GM12878 (cell line): ENCODE results near the gene PTAFR. TPM values are rescaled to one million over a fixed set of nuclear protein-coding genes. Genes with fewer than 3 reads are reported as not detected.

Source experiments
- CHD4 ChIP-seq: fragments of 200-600 bp; sonication (generic); IDR thresholded peaks from 2 replicates; pipeline ENCODE4 v1.6.1; 2016; ENCODE audit warnings: mild to moderate bottlenecking
- CTCF ChIP-seq, 3 experiments: IDR thresholded peaks in 2 of 3; conservative IDR thresholded peaks in 1 of 3; 2 replicates each; pipeline ENCODE4 v1.5.1; 2011; ENCODE audit warnings: low read depth in 3 of 3, low read length in 3 of 3, mild to moderate bottlenecking in 3 of 3, control low read depth in 2 of 3, moderate library complexity in 2 of 3, inconsistent platforms in 1 of 3, mixed read lengths in 1 of 3; ENCODE audit not compliant: control insufficient read depth in 2 of 3, insufficient read depth in 1 of 3; ENCODE audit errors: extremely low read depth in 1 of 3
- E4F1 ChIP-seq: fragments of 450-650 bp; IDR thresholded peaks from 2 replicates; pipeline ENCODE4 v1.6.1; 2018; ENCODE audit warnings: borderline replicate concordance, mild to moderate bottlenecking; ENCODE audit not compliant: partially characterized antibody
- ELK1 ChIP-seq: IDR thresholded peaks from 2 replicates; pipeline ENCODE4 v1.6.1; 2012; ENCODE audit warnings: low read depth, low read length, improper control_type of control experiment
- MTA2 ChIP-seq: fragments of 450-650 bp; IDR thresholded peaks from 2 replicates; pipeline ENCODE4 v1.6.1; 2016; ENCODE audit warnings: low read depth, mild to moderate bottlenecking, moderate library complexity
- PAX5 ChIP-seq: IDR thresholded peaks from 2 replicates; pipeline ENCODE4 v1.6.1; 2011; ENCODE audit warnings: low read depth, low read length, borderline replicate concordance
- RCOR1 ChIP-seq: conservative IDR thresholded peaks from 2 replicates; pipeline ENCODE4 v1.6.1; 2012; ENCODE audit warnings: low read depth, low read length, improper control_type of control experiment
- SIN3A ChIP-seq: IDR thresholded peaks from 2 replicates; pipeline ENCODE4 v1.6.1; 2012; ENCODE audit warnings: low read depth, low read length, improper control_type of control experiment
- SIX5 ChIP-seq: IDR thresholded peaks from 2 replicates; pipeline ENCODE4 v1.6.1; 2011; ENCODE audit warnings: mild to moderate bottlenecking, low read depth, low read length, moderate library complexity; ENCODE audit not compliant: severe bottlenecking
- SMAD5 ChIP-seq: IDR thresholded peaks from 2 replicates; pipeline ENCODE4 v1.6.1; 2016; ENCODE audit warnings: antibody characterized with exemption, low read depth
- SMC3 ChIP-seq: IDR thresholded peaks from 2 replicates; pipeline ENCODE4 v1.6.1; 2011; ENCODE audit warnings: low read length, improper control_type of control experiment, borderline replicate concordance
- TCF3 ChIP-seq: IDR thresholded peaks from 2 replicates; pipeline ENCODE4 v1.6.1; 2012; ENCODE audit warnings: low read depth, mild to moderate bottlenecking, low read length, borderline replicate concordance; ENCODE audit not compliant: insufficient read depth
- ZBTB33 ChIP-seq: fragments of 450-650 bp; IDR thresholded peaks from 2 replicates; pipeline ENCODE4 v1.6.1; 2017; ENCODE audit warnings: mild to moderate bottlenecking
- polyA plus RNA-seq, 11 experiments: library from polyadenylated mRNA; depleted of rRNA in 4 of 11; unstranded in 6 of 11; stranded (reverse) in 5 of 11; fragments of >200 nt; fragmentation: Nextera tagmentation in 4 of 11; fragmentation: Illumina TruSeq in 1 of 11; extraction: Ambion mirVana in 4 of 11; extraction: Trizol in 1 of 11; gene quantifications; 1 replicate in 1 of 11; 2 replicates in 10 of 11; pipeline versions ENCODE4 v1.2.1 to v1.2.3, GENCODE V29; 2011 to 2016; ENCODE audit warnings: inconsistent platforms in 2 of 11, missing spikeins in 2 of 11, low read depth in 1 of 11
- total RNA-seq, 4 experiments: library from RNA; depleted of rRNA in 3 of 4; stranded (reverse); fragments of >200 nt in 3 of 4; fragmentation: Illumina TruSeq in 1 of 4; extraction: Trizol in 1 of 4; gene quantifications; 2 replicates each; pipeline versions ENCODE4 v1.2.1 to v1.2.3, GENCODE V29; 2013 to 2021
- TF ChIP-seq, protein P1 (sequence below): fragments of 450-650 bp; formaldehyde crosslinking; IDR thresholded peaks from 2 replicates; pipeline ENCODE4 v1.4.0; 2020; ENCODE audit warnings: mild to moderate bottlenecking, moderate library complexity
- TF ChIP-seq, protein P2 (sequence below): IDR thresholded peaks from 2 replicates; pipeline ENCODE4 v1.6.1; 2012; ENCODE audit warnings: low read depth, low read length, improper control_type of control experiment

The PTAFR gene
- total and polyA plus RNA-seq, 10 of the 15 experiments (the other 5 are each of a cell fraction or from before 2014, with no cell fraction given) = 17.5 to 251 (median 27.7) TPM

GRCh38 chr1:28127617-28128257 is 48.8 kb downstream of the PTAFR start (continued):
- TF ChIP-seq ELK1 (no peak), SIN3A (no peak), SMAD5 (no peak), RCOR1 (no peak), E4F1 (no peak), SMC3 (no peak), CTCF (IDR thresholded peaks at IDR 0.05 in 2 of 3, conservative IDR thresholded peaks at IDR 0.05 in 1 of 3; ENCODE audit: control insufficient read depth in 2 of 3, extremely low read depth in 1 of 3, insufficient read depth in 1 of 3, low read depth in 3 of 3, low read length in 3 of 3) (no peak), MTA2 (peak; percentile 84), SIX5 (no peak), ZBTB33 (no peak), CHD4 (no peak), PAX5 (0 out of 2 replicates have a peak, but pooled peaks have one; percentile 24), TCF3 (no peak)
- TF ChIP-seq, protein P1, sequence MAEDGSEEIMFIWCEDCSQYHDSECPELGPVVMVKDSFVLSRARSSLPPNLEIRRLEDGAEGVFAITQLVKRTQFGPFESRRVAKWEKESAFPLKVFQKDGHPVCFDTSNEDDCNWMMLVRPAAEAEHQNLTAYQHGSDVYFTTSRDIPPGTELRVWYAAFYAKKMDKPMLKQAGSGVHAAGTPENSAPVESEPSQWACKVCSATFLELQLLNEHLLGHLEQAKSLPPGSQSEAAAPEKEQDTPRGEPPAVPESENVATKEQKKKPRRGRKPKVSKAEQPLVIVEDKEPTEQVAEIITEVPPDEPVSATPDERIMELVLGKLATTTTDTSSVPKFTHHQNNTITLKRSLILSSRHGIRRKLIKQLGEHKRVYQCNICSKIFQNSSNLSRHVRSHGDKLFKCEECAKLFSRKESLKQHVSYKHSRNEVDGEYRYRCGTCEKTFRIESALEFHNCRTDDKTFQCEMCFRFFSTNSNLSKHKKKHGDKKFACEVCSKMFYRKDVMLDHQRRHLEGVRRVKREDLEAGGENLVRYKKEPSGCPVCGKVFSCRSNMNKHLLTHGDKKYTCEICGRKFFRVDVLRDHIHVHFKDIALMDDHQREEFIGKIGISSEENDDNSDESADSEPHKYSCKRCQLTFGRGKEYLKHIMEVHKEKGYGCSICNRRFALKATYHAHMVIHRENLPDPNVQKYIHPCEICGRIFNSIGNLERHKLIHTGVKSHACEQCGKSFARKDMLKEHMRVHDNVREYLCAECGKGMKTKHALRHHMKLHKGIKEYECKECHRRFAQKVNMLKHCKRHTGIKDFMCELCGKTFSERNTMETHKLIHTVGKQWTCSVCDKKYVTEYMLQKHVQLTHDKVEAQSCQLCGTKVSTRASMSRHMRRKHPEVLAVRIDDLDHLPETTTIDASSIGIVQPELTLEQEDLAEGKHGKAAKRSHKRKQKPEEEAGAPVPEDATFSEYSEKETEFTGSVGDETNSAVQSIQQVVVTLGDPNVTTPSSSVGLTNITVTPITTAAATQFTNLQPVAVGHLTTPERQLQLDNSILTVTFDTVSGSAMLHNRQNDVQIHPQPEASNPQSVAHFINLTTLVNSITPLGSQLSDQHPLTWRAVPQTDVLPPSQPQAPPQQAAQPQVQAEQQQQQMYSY = no peak
- TF ChIP-seq, protein P2, sequence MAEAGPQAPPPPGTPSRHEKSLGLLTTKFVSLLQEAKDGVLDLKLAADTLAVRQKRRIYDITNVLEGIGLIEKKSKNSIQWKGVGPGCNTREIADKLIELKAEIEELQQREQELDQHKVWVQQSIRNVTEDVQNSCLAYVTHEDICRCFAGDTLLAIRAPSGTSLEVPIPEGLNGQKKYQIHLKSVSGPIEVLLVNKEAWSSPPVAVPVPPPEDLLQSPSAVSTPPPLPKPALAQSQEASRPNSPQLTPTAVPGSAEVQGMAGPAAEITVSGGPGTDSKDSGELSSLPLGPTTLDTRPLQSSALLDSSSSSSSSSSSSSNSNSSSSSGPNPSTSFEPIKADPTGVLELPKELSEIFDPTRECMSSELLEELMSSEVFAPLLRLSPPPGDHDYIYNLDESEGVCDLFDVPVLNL = no peak
